KMS-11 (cell line): ENCODE measurements around the gene SLX9.

Experiments used
- H2AFZ ChIP-seq: fragments of 200-600 bp; sonication (generic); 2 replicates; pipeline ENCODE4 v1.6.1; 2016; ENCODE audit warnings: antibody characterized with exemption, mixed run types, low read depth
- H3K27ac ChIP-seq: fragments of 200-600 bp; sonication (generic); 2 replicates; pipeline ENCODE4 v1.6.1; 2016; ENCODE audit warnings: mild to moderate bottlenecking, mixed run types
- H3K27me3 ChIP-seq: fragments of 200-600 bp; sonication (generic); 2 replicates; pipeline ENCODE4 v1.6.1; 2017; ENCODE audit warnings: mild to moderate bottlenecking, low read depth, mixed run types, moderate library complexity; ENCODE audit not compliant: insufficient read depth
- H3K36me3 ChIP-seq: fragments of 200-600 bp; sonication (generic); 2 replicates; pipeline ENCODE4 v1.6.1; 2017; ENCODE audit warnings: mild to moderate bottlenecking, mixed run types; ENCODE audit not compliant: insufficient read depth
- H3K4me1 ChIP-seq: fragments of 200-600 bp; sonication (generic); 2 replicates; pipeline ENCODE4 v1.6.1; 2016; ENCODE audit warnings: mild to moderate bottlenecking, low read depth, mixed run types; ENCODE audit not compliant: poor library complexity, severe bottlenecking
- H3K4me2 ChIP-seq: fragments of 200-600 bp; sonication (generic); 2 replicates; pipeline ENCODE4 v1.7.0; 2016; ENCODE audit warnings: mild to moderate bottlenecking, mixed run types
- H3K4me3 ChIP-seq: fragments of 200-600 bp; sonication (generic); IDR thresholded peaks from 2 replicates; pipeline ENCODE4 v1.6.1; 2017; ENCODE audit warnings: low read depth, low read length, mixed read lengths; ENCODE audit not compliant: insufficient read depth
- H3K79me2 ChIP-seq: fragments of 200-600 bp; sonication (generic); 2 replicates; pipeline ENCODE4 v1.6.1; 2016; ENCODE audit warnings: low read depth, mixed run types; ENCODE audit not compliant: insufficient read depth
- H3K9ac ChIP-seq: fragments of 200-600 bp; sonication (generic); 2 replicates; pipeline ENCODE4 v1.6.1; 2016; ENCODE audit warnings: mild to moderate bottlenecking, mixed run types
- H4K20me1 ChIP-seq: fragments of 200-600 bp; sonication (generic); 2 replicates; pipeline ENCODE4 v1.6.1; 2016; ENCODE audit warnings: mild to moderate bottlenecking, mixed run types; ENCODE audit not compliant: insufficient read depth
- TF ChIP-seq, protein P1 (sequence below): fragments of 200-600 bp; sonication (generic); conservative IDR thresholded peaks from 2 replicates; pipeline ENCODE4 v1.6.1; 2017; ENCODE audit warnings: low read depth, mild to moderate bottlenecking, antibody characterized with exemption, low read length, moderate library complexity, mixed read lengths

Gene SLX9

DNA sequence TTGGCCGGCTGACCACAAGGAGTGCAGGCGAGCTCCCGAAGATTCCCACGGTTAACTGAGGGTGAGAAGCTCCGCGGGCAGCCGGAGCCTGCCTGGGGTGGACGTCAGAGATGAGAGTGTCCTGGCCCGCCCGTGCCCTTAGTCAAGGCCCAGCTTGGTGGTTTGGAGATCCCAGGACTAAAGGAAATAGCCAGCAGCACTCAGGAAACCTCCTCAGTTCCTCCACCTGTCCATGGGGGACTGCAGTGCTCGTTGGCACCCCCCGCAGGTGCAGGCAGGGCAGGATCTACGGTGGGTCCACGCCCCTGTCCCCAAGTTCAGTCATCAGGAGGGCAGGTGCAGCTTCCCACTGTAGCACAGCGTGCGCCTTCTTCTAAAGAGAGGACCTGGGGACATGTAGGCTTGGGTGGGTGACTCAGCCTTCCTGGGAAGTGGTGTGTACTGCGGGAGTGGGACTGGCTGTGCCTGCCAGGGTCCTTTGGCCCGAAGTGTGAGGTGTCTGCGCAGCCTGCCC lies 32.5 kb downstream of the SLX9 start:
- Histone ChIP-seq H4K20me1 (no peaks in the 10 kb centered on the region; the same call in 1 of the 2 replicates), H3K27me3 (no peaks in the 10 kb centered on the region), H3K36me3 (0 out of 2 replicates have a peak, but pooled peaks cover 3% of the 10 kb centered on the region), H3K4me3 (no peak overlapping the region), H3K79me2 (no peaks in the 10 kb centered on the region), H3K4me2 (no peak overlapping the region), H3K9ac (no peak overlapping the region), H3K27ac (no peak overlapping the region), H3K4me1 (no peaks in the 10 kb centered on the region), H2AFZ (no peak overlapping the region)
- TF ChIP-seq, protein P1, sequence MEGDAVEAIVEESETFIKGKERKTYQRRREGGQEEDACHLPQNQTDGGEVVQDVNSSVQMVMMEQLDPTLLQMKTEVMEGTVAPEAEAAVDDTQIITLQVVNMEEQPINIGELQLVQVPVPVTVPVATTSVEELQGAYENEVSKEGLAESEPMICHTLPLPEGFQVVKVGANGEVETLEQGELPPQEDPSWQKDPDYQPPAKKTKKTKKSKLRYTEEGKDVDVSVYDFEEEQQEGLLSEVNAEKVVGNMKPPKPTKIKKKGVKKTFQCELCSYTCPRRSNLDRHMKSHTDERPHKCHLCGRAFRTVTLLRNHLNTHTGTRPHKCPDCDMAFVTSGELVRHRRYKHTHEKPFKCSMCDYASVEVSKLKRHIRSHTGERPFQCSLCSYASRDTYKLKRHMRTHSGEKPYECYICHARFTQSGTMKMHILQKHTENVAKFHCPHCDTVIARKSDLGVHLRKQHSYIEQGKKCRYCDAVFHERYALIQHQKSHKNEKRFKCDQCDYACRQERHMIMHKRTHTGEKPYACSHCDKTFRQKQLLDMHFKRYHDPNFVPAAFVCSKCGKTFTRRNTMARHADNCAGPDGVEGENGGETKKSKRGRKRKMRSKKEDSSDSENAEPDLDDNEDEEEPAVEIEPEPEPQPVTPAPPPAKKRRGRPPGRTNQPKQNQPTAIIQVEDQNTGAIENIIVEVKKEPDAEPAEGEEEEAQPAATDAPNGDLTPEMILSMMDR = no peak

DNA sequence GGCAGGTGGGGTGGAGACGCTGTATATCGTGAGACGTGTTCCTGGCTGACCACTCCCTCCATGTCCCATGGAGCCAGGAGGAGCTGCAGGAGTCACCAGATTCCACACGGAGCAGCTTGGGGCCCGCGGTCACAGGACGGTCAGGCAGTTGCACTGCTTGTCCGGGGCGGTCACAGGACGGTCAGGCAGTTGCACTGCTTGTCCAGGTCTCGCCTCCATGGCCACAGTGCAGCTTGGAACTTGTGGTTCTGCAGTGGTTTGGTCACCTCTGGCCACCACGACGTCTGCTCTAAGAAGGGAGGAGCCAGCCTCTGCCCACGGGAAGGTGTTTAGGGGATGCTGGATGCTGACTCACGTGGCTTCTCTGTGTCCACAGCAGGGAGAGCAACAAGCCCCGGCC lies 33.0 kb downstream of the SLX9 start:
- 0 out of 2 replicates have a peak, but pooled peaks cover 3% of the 10 kb centered on the region for H3K36me3 ChIP-seq
- H3K79me2 ChIP-seq = no peaks in the 10 kb centered on the region

DNA sequence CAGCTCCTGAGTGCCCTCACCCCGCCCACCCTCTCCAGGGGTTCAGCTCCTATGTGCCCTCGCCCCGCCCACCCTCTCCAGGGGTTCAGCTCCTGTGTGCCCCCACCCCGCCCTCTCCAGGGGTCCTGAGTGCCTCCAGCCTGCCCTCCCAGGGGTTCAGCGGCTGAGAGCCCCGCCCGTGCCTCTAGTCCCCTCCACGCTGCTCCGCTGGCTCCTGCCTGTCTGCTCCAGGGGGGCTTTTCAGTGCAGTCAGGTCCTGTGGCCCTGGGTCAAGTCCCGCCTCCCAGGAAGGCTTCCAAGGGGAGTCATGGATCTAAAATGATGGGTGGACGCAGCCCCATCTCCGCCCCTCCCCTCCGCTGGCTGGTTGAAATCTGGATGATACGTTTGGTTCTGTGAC lies 33.8 kb downstream of the SLX9 start:
- Histone ChIP-seq H3K27ac (no peak overlapping the region), H3K4me1 (no peaks in the 10 kb centered on the region), H3K27me3 (no peaks in the 10 kb centered on the region), H3K4me3 (no peak overlapping the region), H2AFZ (no peak overlapping the region), H3K9ac (no peak overlapping the region), H4K20me1 (no peaks in the 10 kb centered on the region; the same call in 1 of the 2 replicates), H3K36me3 (0 out of 2 replicates have a peak, but pooled peaks cover 3% of the 10 kb centered on the region), H3K4me2 (no peak overlapping the region), H3K79me2 (no peaks in the 10 kb centered on the region)
- TF ChIP-seq, protein P1 = no peak

More for the DNA sequence above, 33.0 kb downstream of the SLX9 start:
- Histone ChIP-seq H3K4me2 (no peak overlapping the region), H3K9ac (no peak overlapping the region), H2AFZ (no peak overlapping the region), H3K27me3 (no peaks in the 10 kb centered on the region), H3K4me1 (no peaks in the 10 kb centered on the region), H3K27ac (no peak overlapping the region), H4K20me1 (no peaks in the 10 kb centered on the region; the same call in 1 of the 2 replicates), H3K4me3 (no peak overlapping the region)
- TF ChIP-seq, protein P1 = no peak

DNA sequence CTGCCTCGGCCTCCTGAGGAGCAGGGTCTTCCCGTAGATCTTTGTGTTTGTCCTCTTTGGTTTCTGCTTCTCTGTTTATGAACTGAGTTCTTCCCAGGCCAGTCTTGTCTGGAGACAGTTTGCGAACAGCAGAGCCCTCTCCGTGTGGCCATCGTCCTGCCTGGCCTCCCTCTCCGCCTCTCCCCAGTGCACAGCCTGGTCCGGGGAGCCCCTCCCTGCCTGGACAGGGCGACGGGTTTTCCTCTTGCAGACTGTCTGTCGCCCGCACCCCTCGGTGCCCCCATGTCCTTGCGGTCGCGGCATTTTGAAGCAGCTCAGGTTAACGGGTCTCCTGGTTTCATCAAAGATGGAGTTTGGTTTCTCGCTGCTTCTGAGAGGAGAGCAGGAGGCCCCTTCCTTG lies 34.8 kb downstream of the SLX9 start:
- H3K36me3 ChIP-seq = 0 out of 2 replicates have a peak, but pooled peaks cover 2% of the 10 kb centered on the region
- TF ChIP-seq, protein P1 = no peak
- no peak overlapping the region for H3K27ac ChIP-seq
- no peaks in the 10 kb centered on the region for H3K27me3 ChIP-seq
- no peaks in the 10 kb centered on the region for H3K4me1 ChIP-seq
- H3K4me3 ChIP-seq = no peak overlapping the region
- no peak overlapping the region for H2AFZ ChIP-seq
- no peak overlapping the region for H3K9ac ChIP-seq
- H3K79me2 ChIP-seq = no peaks in the 10 kb centered on the region
- H3K4me2 ChIP-seq = no peak overlapping the region
- no peaks in the 10 kb centered on the region; the same call in 1 of the 2 replicates for H4K20me1 ChIP-seq
